ENCODE results near the gene LAMB4. TPM values are rescaled to one million over a fixed set of nuclear protein-coding genes. Genes with fewer than 3 reads are reported as not detected.

LAMB4 gene
- polyA plus RNA-seq, 2 donors, result 3.5 to 4.9 TPM

- Histone ChIP-seq H3K36me3 (ENCODE audit: control insufficient read depth in 2 of 2, insufficient read depth in 2 of 2, low read length in 1 of 2) (no peaks in the 10 kb centered on the region), H3K27me3 (ENCODE audit: control insufficient read depth in 1 of 2, insufficient read depth in 2 of 2, low read length in 2 of 2) (peaks cover 0 to 2% of the 10 kb centered on the region in 2 donors), H3K9me3 (ENCODE audit: control insufficient read depth in 2 of 2, insufficient read depth in 1 of 2, low read depth in 1 of 2, low read length in 1 of 2) (no peaks in the 10 kb centered on the region), H3K4me3 (ENCODE audit: low read depth in 1 of 2, low read length in 2 of 2) (no peak overlapping the region), H3K27ac (ENCODE audit: low read depth in 2 of 2, low read length in 1 of 2) (no peak overlapping the region), H3K4me1 (ENCODE audit: control insufficient read depth in 2 of 2, insufficient read depth in 2 of 2, low read length in 1 of 2) (peaks cover 0 to 3% of the 10 kb centered on the region in 2 donors)
- 75 to 82% methylated on average over 7 of the region's 7 CpGs for WGBS, 2 donors
Observed at GRCh38 chr7:108135446-108136190, 5.5 kb upstream of the LAMB4 start.

GRCh38 chr7:108134486-108134885 lies 4.3 kb upstream of the LAMB4 start:
- no peak overlapping the region for H3K27ac ChIP-seq (ENCODE audit: low read depth in 2 of 2, low read length in 1 of 2)
- peaks cover 0 to 3% of the 10 kb centered on the region in 2 donors for H3K4me1 ChIP-seq (ENCODE audit: control insufficient read depth in 2 of 2, insufficient read depth in 2 of 2, low read length in 1 of 2)
- peaks cover 0 to 1% of the 10 kb centered on the region in 2 donors for H3K27me3 ChIP-seq (ENCODE audit: control insufficient read depth in 1 of 2, insufficient read depth in 2 of 2, low read length in 2 of 2)
- H3K9me3 ChIP-seq (ENCODE audit: control insufficient read depth in 2 of 2, insufficient read depth in 1 of 2, low read depth in 1 of 2, low read length in 1 of 2), result no peaks in the 10 kb centered on the region
- WGBS, 2 donors, result 100% methylated on average over 1 of the region's 1 CpG
- H3K4me3 ChIP-seq (ENCODE audit: low read depth in 1 of 2, low read length in 2 of 2), result no peak overlapping the region
- no peaks in the 10 kb centered on the region for H3K36me3 ChIP-seq (ENCODE audit: control insufficient read depth in 2 of 2, insufficient read depth in 2 of 2, low read length in 1 of 2)

GRCh38 chr7:108132551-108133265 lies 2.5 kb upstream of the LAMB4 start:
- H3K27me3 ChIP-seq (ENCODE audit: control insufficient read depth in 1 of 2, insufficient read depth in 2 of 2, low read length in 2 of 2), result no peaks in the 10 kb centered on the region
- no peak overlapping the region for H3K4me3 ChIP-seq (ENCODE audit: low read depth in 1 of 2, low read length in 2 of 2)
- WGBS, 2 donors, result 54 to 66% methylated on average over 13 of the region's 13 CpGs
- peaks cover 0 to 3% of the 10 kb centered on the region in 2 donors for H3K4me1 ChIP-seq (ENCODE audit: control insufficient read depth in 2 of 2, insufficient read depth in 2 of 2, low read length in 1 of 2)
- H3K27ac ChIP-seq (ENCODE audit: low read depth in 2 of 2, low read length in 1 of 2), result peak overlapping the region; percentile 75 to 82
- H3K36me3 ChIP-seq (ENCODE audit: control insufficient read depth in 2 of 2, insufficient read depth in 2 of 2, low read length in 1 of 2), result no peaks in the 10 kb centered on the region
- no peaks in the 10 kb centered on the region for H3K9me3 ChIP-seq (ENCODE audit: control insufficient read depth in 2 of 2, insufficient read depth in 1 of 2, low read depth in 1 of 2, low read length in 1 of 2)

- H3K4me1 ChIP-seq (ENCODE audit: control insufficient read depth in 2 of 2, insufficient read depth in 2 of 2, low read length in 1 of 2), result peaks cover 0 to 3% of the 10 kb centered on the region in 2 donors
- no peak overlapping the region for H3K4me3 ChIP-seq (ENCODE audit: low read depth in 1 of 2, low read length in 2 of 2)
- no peaks in the 10 kb centered on the region for H3K36me3 ChIP-seq (ENCODE audit: control insufficient read depth in 2 of 2, insufficient read depth in 2 of 2, low read length in 1 of 2)
- H3K27me3 ChIP-seq (ENCODE audit: control insufficient read depth in 1 of 2, insufficient read depth in 2 of 2, low read length in 2 of 2), result no peaks in the 10 kb centered on the region
- no peak overlapping the region for H3K27ac ChIP-seq (ENCODE audit: low read depth in 2 of 2, low read length in 1 of 2)
- no peaks in the 10 kb centered on the region for H3K9me3 ChIP-seq (ENCODE audit: control insufficient read depth in 2 of 2, insufficient read depth in 1 of 2, low read depth in 1 of 2, low read length in 1 of 2)
- WGBS, 2 donors, result 61 to 81% methylated on average over 7 of the region's 7 CpGs
Observed at GRCh38 chr7:108129018-108129965, 869 bp downstream of the LAMB4 start.

GRCh38 chr7:108128514-108128913 lies 1.6 kb downstream of the LAMB4 start:
- WGBS, 2 donors, result 73 to 83% methylated on average over 3 of the region's 3 CpGs
- H3K27ac ChIP-seq (ENCODE audit: low read depth in 2 of 2, low read length in 1 of 2), result no peak overlapping the region
- H3K9me3 ChIP-seq (ENCODE audit: control insufficient read depth in 2 of 2, insufficient read depth in 1 of 2, low read depth in 1 of 2, low read length in 1 of 2), result no peaks in the 10 kb centered on the region
- H3K27me3 ChIP-seq (ENCODE audit: control insufficient read depth in 1 of 2, insufficient read depth in 2 of 2, low read length in 2 of 2), result no peaks in the 10 kb centered on the region
- H3K36me3 ChIP-seq (ENCODE audit: control insufficient read depth in 2 of 2, insufficient read depth in 2 of 2, low read length in 1 of 2), result no peaks in the 10 kb centered on the region
- peaks cover 0 to 3% of the 10 kb centered on the region in 2 donors for H3K4me1 ChIP-seq (ENCODE audit: control insufficient read depth in 2 of 2, insufficient read depth in 2 of 2, low read length in 1 of 2)
- H3K4me3 ChIP-seq (ENCODE audit: low read depth in 1 of 2, low read length in 2 of 2), result no peak overlapping the region

GRCh38 chr7:108127461-108127860 lies 2.7 kb downstream of the LAMB4 start:
- Histone ChIP-seq H3K27me3 (ENCODE audit: control insufficient read depth in 1 of 2, insufficient read depth in 2 of 2, low read length in 2 of 2) (no peaks in the 10 kb centered on the region), H3K27ac (ENCODE audit: low read depth in 2 of 2, low read length in 1 of 2) (no peak overlapping the region), H3K4me1 (ENCODE audit: control insufficient read depth in 2 of 2, insufficient read depth in 2 of 2, low read length in 1 of 2) (peaks cover 0 to 2% of the 10 kb centered on the region in 2 donors), H3K9me3 (ENCODE audit: control insufficient read depth in 2 of 2, insufficient read depth in 1 of 2, low read depth in 1 of 2, low read length in 1 of 2) (no peaks in the 10 kb centered on the region), H3K4me3 (ENCODE audit: low read depth in 1 of 2, low read length in 2 of 2) (no peak overlapping the region), H3K36me3 (ENCODE audit: control insufficient read depth in 2 of 2, insufficient read depth in 2 of 2, low read length in 1 of 2) (no peaks in the 10 kb centered on the region)
- WGBS, 2 donors, result 65 to 77% methylated on average over 5 of the region's 5 CpGs

- Histone ChIP-seq H3K27ac (ENCODE audit: low read depth in 2 of 2, low read length in 1 of 2) (no peak overlapping the region), H3K36me3 (ENCODE audit: control insufficient read depth in 2 of 2, insufficient read depth in 2 of 2, low read length in 1 of 2) (no peaks in the 10 kb centered on the region), H3K4me3 (ENCODE audit: low read depth in 1 of 2, low read length in 2 of 2) (no peak overlapping the region), H3K27me3 (ENCODE audit: control insufficient read depth in 1 of 2, insufficient read depth in 2 of 2, low read length in 2 of 2) (no peaks in the 10 kb centered on the region), H3K9me3 (ENCODE audit: control insufficient read depth in 2 of 2, insufficient read depth in 1 of 2, low read depth in 1 of 2, low read length in 1 of 2) (no peaks in the 10 kb centered on the region), H3K4me1 (ENCODE audit: control insufficient read depth in 2 of 2, insufficient read depth in 2 of 2, low read length in 1 of 2) (no peaks in the 10 kb centered on the region)
- 86 to 88% methylated on average over 3 of the region's 3 CpGs for WGBS, 2 donors
Observed at GRCh38 chr7:108124820-108125219, 5.3 kb downstream of the LAMB4 start.

- no peak overlapping the region for H3K27ac ChIP-seq (ENCODE audit: low read depth in 2 of 2, low read length in 1 of 2)
- no peak overlapping the region for H3K4me3 ChIP-seq (ENCODE audit: low read depth in 1 of 2, low read length in 2 of 2)
Observed at GRCh38 chr7:108122181-108122580, 8.0 kb downstream of the LAMB4 start.

GRCh38 chr7:108120933-108121332 lies 9.2 kb downstream of the LAMB4 start:
- Histone ChIP-seq H3K27ac (ENCODE audit: low read depth in 2 of 2, low read length in 1 of 2) (no peak overlapping the region), H3K36me3 (ENCODE audit: control insufficient read depth in 2 of 2, insufficient read depth in 2 of 2, low read length in 1 of 2) (no peaks in the 10 kb centered on the region), H3K4me1 (ENCODE audit: control insufficient read depth in 2 of 2, insufficient read depth in 2 of 2, low read length in 1 of 2) (no peaks in the 10 kb centered on the region), H3K9me3 (ENCODE audit: control insufficient read depth in 2 of 2, insufficient read depth in 1 of 2, low read depth in 1 of 2, low read length in 1 of 2) (no peaks in the 10 kb centered on the region), H3K27me3 (ENCODE audit: control insufficient read depth in 1 of 2, insufficient read depth in 2 of 2, low read length in 2 of 2) (no peaks in the 10 kb centered on the region), H3K4me3 (ENCODE audit: low read depth in 1 of 2, low read length in 2 of 2) (no peak overlapping the region)
- WGBS, 2 donors, result 34 to 53% methylated on average over 3 of the region's 3 CpGs

More at GRCh38 chr7:108122181-108122580, 8.0 kb downstream of the LAMB4 start:
- no peaks in the 10 kb centered on the region for H3K36me3 ChIP-seq (ENCODE audit: control insufficient read depth in 2 of 2, insufficient read depth in 2 of 2, low read length in 1 of 2)
- no peaks in the 10 kb centered on the region for H3K9me3 ChIP-seq (ENCODE audit: control insufficient read depth in 2 of 2, insufficient read depth in 1 of 2, low read depth in 1 of 2, low read length in 1 of 2)
- H3K27me3 ChIP-seq (ENCODE audit: control insufficient read depth in 1 of 2, insufficient read depth in 2 of 2, low read length in 2 of 2), result no peaks in the 10 kb centered on the region
- no peaks in the 10 kb centered on the region for H3K4me1 ChIP-seq (ENCODE audit: control insufficient read depth in 2 of 2, insufficient read depth in 2 of 2, low read length in 1 of 2)

All from esophagus (tissue), 2 donors.